DMS 273 (cell line): ENCODE results near the gene GPR26.
"Not testable (repeated sequence)": the region's sequence is repeated elsewhere in the genome, so short reads cannot be mapped to it uniquely, and the experiment has no call there.

Experiments used
- DNase-seq: peaks from one replicate; lab custom pipeline; 2025; ENCODE audit not compliant: unreplicated experiment; lab: John Stamatoyannopoulos, UW

Gene GPR26

GRCh38 chr10:123704812-123705211, 38.7 kb downstream of the GPR26 start:
- no peak for DNase-seq

GRCh38 chr10:123706236-123706635, 40.1 kb downstream of the GPR26 start:
- DNase-seq: peak; percentile 24

GRCh38 chr10:123715546-123715945, 49.4 kb downstream of the GPR26 start:
- DNase-seq: no peak

- no peak for DNase-seq
These were observed 51.2 kb downstream of the GPR26 start for GRCh38 chr10:123717336-123717735.

GRCh38 chr10:123718544-123719060, 52.4 kb downstream of the GPR26 start:
- DNase-seq: no peak

GRCh38 chr10:123720536-123720935, 54.4 kb downstream of the GPR26 start:
- DNase-seq: no peak

- DNase-seq: peak; percentile 13
These were observed 55.4 kb downstream of the GPR26 start for GRCh38 chr10:123721441-123722049.

GRCh38 chr10:123722351-123722750, 56.2 kb downstream of the GPR26 start:
- no peak for DNase-seq

- no peak for DNase-seq
These were observed 58.6 kb downstream of the GPR26 start for GRCh38 chr10:123724747-123725146.

- no peak for DNase-seq
These were observed 60.2 kb downstream of the GPR26 start for GRCh38 chr10:123726381-123726780.

GRCh38 chr10:123726836-123727235, 60.7 kb downstream of the GPR26 start:
- DNase-seq: no peak

- DNase-seq: no peak
These were observed 63.4 kb downstream of the GPR26 start for GRCh38 chr10:123729523-123729922.

- not testable (repeated sequence) for DNase-seq
These were observed 70.8 kb downstream of the GPR26 start for GRCh38 chr10:123736917-123737316.

GRCh38 chr10:123741146-123741545, 75.0 kb downstream of the GPR26 start:
- no peak for DNase-seq

- DNase-seq: no peak
These were observed 75.6 kb downstream of the GPR26 start for GRCh38 chr10:123741711-123742110.

GRCh38 chr10:123742751-123743440, 76.7 kb downstream of the GPR26 start:
- DNase-seq: no peak

GRCh38 chr10:123743441-123744223, 77.5 kb downstream of the GPR26 start:
- no peak for DNase-seq

GRCh38 chr10:123744224-123744536, 78.0 kb downstream of the GPR26 start:
- no peak for DNase-seq
